SKM-1 (cell line): ENCODE results near the gene PIGR.

ENCODE experiments used
- DNase-seq: peaks from one replicate; lab custom pipeline; 2025; ENCODE audit not compliant: unreplicated experiment; lab: John Stamatoyannopoulos, UW

Gene PIGR

DNA sequence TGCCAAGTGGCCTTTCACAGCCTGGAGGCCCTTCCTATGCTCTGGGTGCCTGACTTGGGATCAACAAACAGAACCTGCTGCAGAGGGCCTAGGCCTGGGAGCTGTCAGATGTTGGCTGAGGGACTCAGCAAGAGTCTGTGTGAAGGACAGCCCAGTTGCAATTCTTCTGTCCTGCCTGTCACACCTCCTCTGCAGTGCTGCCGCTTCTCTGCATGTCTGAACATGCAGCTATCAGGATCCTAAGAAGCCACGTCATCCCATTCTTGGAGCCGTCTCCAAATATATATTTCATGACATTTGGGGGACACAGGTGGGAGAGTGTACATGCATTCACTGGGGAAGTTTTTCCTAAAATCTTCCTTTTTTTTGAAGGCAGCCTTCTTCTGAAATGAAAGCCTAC is 15.4 kb upstream of the PIGR start:
- DNase-seq: no peak

DNA sequence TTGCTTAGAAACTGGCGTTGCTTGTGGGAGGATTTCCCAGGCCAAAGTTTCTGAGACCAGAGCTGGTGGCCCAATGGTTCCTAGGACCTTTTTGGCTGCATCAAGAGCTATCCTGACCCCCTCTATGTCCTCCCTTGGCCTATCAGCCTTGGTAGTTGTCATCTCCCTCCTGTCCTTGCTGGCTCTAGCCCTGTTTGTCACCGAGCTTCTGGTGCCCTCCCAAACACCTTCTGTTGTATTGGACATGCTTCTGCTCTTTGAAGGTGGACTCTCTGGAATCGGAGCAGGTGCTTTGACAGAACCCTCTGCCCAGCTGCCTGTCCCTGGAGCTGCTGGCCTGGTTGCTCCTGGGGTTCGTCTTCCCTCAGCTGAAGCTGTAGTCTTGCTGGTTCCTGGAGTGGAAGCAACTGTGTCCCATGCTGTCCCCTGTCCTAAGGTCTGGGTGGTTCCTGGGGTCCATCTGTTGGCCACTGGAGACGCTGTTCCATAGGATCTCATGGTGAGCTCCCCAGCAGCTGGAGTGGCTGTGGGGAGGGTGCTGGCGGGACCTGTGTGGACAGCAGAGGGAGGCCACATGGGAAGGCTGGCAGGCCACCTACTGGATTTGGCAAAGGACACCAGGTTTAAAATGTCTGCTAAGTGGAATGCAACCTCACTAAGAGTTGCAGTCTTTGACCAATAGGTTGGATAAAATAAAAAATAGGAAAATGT is 14.6 kb upstream of the PIGR start:
- no peak for DNase-seq

DNA sequence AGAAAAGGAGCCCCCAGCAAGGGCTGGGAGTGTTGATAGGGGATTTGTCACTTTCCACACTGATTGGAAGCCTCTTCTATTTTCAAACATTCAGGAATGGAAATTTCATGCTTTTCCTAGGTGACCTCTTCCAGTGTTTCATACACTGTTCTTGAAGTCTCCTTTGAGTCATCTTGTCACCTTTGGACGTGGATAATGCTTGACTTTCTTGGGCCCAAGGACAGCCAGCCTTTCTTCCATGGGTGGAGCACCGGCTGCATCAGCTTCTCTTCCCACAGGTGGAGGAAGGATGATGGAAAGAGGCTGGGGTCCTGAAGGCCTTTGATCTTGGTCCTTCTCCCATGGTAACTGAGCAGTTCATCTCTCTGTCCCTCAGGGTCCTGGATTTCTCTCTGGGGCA is 11.9 kb upstream of the PIGR start:
- no peak for DNase-seq

DNA sequence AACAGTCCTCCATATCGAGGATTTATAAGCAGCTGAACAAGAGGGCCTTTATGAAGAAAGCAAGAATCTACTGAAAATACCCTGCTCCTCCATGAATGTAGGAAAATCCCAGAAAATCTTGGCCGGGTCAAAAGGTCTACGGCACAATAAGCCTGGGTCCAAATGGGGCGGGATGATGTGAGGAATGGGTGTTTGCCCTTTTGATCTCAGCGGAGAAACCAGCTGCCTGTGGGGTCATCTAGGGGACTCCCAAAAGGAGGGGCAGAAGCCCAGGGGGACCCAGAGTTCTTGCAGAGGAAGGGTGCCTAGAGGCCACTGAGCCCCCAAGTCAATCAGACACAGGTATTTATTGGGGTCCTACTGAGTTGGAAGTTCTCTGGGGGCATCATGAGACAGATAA is 11.4 kb upstream of the PIGR start:
- no peak for DNase-seq

DNA sequence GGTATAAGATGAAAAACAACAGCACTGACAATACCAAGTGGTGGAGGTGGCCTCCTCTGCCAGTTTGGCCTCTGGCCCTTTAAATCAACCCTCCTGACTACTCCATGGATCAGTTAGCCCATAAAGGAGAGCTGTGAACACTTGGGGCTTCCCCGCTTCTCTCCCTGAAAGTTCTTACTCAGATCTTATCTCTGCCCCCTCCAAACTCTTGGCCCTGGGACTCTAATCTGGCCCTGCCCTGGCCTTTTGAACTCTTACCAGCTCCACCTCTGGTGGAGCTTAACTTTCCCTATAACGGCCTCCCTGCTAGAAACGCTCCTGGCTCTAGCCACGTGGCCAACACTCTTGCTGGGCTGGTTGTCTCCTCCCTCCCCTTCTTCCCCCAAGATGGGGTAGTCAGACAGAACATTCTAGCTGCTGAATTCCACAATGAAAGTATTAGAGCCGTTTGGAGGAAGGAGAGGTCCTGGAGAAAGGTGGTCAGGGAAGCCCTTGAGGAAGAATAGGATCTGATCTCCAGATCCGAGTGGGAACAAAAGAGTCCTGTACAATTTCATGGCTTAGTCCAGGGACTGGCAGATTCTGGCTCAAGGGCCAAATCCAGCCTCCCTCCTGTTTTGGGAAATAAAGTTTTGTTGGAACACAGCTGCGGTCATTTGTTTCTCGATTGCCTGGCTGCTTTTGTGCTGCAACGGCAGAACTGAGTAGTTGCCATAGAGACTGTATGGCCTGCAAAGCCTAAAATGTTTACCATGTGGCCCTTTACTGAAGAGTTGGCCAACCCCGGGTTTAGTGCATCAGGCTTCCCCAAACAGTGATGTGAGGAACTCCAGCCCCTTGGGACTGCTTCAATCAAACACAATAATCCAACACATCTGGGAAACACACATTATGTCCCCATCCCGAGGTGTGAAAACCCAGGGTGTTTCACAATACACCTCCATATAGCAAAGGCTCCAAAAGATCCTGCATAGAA is 9.5 kb upstream of the PIGR start:
- DNase-seq: no peak

DNA sequence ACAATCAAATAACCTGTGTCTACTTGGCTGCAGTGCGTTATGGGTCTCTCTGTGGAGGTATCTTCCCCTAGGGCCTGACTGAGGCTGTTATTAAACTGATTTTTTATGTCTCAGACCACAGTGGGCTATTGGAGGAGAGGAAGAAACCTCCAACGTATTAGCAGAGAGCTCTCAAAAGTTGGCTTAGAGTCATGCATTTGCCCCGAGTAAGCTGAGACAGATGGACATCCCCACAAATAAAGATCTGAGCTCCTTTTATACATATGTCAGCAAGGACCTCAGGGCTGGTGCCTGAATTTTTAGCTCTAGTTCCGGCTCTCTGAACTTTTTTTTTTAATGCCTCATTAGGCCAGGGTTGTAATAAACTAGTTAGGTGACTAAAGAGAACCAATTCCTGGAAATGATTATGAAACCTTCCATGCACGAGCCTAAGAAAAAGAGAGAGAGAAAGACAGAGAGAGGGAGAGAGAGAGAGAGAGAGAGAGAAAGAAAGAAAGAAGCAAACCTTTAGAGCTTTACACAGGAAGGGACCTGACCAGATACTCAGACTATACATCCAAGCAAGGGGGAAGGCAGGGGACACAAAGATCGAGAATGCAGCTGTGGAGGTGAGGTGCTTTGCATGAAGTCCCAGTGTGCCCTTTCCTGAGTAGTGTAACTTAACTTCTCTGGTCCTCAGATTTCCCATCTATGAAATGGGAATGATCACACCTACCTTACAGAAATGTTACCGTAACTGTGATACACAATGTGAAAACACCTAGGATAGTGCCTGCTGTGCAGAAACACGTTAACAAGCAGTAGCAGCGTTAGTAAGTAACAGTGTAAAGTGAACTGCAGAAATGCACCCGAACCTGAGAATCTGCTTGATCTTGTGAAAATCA is 8.4 kb upstream of the PIGR start:
- DNase-seq: no peak

DNA sequence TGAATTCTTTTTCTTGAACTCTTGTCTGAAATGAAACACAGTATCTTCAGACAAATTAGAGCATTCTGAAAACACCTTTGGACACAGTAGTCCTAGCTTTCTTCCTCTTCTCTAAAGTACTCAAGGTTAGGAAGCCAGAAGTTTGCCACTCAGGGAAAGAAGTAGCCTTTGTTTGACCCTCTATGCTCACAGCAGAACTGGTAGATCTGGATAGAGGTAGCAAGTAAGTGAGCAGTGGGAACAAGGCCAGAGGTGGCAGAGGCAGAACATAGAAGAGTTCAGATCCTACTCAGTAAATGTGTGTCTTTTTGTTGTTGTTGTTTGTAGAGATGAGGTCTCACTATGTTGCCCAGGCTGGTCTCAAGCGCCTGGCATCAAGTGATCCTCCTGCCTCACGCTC is 7.4 kb upstream of the PIGR start:
- no peak for DNase-seq

DNA sequence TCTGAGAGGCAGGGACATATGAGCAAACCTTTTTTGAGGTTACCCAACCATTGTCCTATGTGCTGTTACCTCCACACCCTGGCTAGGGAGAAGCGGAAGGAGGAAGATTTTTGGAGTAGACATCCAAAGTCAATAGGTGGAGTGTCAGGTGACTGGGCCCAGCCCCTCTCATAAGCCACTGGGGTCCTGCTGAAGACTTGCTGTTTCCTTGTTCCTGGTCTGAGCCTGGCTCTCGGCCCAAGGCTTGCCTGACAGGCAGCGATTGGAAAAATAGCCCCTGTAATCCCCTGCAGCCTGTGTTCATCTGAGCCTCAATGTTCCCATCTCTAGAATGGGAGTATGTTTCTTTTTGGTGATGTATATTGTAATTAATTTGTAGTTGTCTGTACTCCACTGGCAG is 6.9 kb upstream of the PIGR start:
- DNase-seq: no peak

DNA sequence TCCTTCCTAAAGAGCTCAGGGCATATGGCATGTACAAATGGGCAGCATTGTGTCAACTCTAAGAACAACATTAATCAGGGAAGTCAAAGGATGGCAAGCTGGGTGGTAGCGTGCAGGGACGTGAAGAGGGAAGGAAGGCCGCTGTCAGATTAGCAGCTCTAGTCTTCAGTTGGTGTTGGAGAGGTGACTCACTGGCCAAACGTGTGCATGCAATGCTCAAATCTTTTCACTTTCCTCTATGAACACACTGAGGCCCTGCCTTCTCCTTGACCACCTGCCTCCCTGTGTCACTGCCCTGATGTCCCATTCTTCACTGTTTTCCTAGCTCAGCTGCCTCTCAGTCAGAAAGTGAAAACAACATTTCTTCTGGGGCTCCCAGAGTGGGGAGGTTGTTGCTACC is 5.9 kb upstream of the PIGR start:
- DNase-seq: peak; percentile 85

DNA sequence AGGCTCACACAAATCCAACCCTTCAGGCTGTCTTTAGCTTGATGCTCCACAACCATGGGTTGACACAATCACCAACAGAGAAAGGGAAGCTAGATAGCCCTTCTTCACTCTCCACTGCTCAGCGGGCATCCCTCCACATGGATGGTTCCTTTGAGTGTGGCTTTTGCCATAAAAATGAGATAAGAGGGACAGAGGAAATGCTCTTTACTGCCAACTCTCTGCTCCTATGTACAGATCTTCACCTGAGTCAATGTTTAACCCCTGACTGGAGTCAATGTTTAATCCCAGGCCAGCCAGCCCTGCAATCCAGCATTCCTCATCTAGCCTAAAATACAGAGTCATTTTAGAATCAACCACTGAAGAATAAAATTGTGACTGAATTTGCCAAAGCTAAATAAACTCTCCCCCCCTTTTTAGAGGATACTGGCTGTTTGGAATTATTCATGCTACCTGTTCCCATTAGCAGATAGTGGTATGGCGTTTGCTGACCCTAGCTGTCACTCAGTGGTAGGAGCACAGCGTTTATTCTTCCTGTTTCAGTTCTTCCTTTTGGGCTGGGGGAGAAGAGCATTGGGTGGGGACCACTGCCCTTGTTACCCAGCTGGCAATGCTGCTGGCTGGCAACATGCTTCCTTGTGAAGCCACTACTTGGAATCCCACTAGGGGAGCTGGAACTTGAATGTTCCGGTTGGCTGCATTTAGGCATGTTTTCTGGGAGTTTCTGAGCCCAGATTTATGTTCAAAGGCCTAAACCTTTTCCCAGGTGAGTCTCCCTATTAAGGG is 5.2 kb upstream of the PIGR start:
- no peak for DNase-seq

DNA sequence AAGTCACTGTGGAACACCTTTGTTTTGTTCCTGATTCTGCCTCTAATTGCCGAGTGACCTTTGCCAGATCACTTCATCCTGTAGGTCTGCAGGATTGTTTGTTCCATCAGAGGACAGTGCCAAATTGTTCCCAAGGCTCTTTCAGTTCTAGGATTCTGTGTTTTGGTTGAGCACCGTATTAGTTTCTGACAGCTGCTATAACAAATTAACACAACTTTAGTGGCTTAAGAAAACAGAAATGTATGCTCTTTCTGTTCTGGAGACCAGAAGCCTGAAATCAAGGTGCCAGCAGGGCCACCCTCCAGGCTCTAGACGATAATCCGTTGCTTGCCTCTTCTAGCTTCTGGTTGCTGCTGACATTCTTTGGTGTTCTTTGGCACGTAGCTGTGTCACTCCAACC is 3.4 kb upstream of the PIGR start:
- DNase-seq: no peak

DNA sequence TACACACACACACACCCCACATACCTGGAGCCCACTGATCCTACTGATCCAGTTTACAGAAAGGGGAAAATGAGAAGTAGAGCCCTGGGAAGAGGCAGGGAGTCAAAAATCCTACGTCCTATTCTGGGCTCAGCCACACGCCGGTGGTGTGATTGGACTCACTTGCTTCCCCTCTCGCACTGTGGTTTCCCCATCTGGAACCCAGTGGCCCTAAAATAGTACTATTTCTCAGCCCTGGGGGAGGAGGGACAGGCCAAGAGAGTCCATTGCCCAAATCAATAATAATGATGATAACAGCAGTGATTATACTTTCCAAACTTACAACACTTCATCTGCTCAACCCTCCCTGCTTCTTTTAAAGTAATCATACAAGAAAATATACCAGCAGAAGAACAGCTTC is 2.9 kb upstream of the PIGR start:
- no peak for DNase-seq

DNA sequence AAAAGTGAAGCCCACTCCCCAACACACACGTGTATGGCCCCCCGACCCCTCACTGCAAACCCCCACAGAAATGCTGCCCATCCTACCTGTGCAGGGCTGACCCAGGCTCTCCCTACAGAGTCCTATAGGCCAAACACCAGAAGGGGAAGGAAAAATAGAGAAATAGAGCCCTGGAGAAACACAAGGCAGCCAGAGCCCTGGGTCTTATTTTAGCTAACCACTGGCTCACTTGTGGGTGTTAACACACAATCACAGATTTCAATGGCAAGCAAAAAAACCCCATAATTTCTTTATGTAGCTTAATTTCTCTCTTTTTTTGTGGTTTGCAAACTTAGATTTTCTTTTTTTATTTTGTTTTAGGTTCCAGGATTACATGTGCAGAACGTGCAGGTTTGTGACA is 989 bp upstream of the PIGR start:
- DNase-seq: no peak

DNA sequence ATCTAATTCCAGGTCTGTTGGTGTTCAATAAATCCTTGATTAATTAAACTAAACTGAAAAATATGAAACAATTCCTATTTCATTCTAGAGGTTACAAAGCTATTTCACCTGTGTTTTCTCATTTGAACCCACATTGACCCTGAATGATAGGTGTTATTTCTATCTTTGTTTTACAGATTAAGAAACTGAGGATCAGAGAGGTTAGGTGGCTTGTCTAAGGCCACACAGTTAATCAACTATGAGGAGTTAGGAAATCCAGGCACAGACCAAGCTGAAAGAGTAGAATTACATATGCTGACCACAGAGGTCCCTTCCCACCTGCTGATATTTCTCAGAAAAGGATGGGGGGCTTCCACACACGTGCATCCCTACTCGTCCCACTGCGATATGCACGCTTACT is 487 bp downstream of the PIGR start:
- DNase-seq: no peak

DNA sequence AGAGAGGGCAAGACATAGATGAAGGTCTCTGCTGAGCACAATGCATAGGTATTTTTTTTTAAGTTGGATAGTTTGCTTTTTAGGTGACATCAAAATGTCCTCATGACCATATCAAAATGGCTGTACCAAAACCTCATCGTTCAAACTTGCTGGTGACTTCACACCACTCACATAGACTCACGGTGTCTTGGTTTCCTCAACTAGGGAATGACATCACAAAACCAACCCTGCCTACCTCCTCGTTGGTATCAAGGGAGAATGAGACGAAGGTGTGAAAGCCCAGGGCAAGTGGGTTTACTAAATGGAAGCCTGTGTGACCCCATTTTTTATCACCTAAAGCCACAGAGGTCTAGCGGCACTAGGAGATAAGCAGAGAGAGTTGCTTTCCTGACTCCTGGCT is 1.6 kb downstream of the PIGR start:
- no peak for DNase-seq

DNA sequence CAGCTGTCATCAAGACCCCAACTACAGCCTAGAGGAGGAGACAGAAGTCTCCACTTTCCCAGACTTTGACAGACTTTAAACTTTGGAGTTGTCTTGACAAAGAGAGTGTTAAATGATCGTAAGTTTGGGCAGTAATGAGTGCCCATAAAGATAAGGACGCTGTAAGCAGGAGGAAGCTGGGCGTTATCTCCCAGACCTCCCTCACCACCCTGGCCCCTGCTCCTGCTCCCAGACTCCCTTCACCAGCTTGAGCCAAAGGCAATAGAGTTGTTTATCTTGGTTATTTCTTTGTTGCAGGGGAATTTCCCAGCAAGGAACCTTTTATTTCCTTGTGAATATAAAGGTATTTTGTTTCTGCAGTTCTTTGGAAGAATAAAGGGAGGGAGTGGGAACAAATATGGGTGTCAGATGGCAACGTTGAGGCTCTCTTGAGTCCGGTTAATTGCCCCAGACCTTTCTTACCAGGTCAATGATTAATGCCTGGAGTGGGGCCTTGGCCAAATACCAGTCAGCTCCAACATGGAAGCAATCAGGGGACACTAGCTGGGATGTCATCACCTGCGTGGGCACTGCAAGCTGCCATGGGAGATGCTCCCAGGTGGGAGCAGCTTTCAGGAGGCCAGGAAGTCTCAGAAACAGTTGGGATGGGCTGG is 4.4 kb downstream of the PIGR start:
- DNase-seq: no peak

DNA sequence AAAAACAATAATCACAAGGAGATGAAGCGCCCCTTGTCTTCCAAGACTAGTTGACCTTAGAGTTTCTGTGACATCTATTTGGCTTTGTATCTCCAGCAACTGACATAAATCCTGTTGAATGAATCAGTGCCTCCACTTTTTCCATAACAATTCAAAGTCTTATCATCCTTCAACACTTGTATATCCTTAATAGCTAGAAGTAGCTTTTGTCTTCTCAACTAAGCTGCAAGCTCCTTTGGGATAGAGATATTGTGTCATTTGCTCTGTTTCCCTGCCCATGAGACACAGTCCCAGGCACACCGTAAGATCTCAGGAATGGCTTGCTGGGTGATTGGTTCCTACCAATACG is 5.7 kb downstream of the PIGR start:
- DNase-seq: no peak

DNA sequence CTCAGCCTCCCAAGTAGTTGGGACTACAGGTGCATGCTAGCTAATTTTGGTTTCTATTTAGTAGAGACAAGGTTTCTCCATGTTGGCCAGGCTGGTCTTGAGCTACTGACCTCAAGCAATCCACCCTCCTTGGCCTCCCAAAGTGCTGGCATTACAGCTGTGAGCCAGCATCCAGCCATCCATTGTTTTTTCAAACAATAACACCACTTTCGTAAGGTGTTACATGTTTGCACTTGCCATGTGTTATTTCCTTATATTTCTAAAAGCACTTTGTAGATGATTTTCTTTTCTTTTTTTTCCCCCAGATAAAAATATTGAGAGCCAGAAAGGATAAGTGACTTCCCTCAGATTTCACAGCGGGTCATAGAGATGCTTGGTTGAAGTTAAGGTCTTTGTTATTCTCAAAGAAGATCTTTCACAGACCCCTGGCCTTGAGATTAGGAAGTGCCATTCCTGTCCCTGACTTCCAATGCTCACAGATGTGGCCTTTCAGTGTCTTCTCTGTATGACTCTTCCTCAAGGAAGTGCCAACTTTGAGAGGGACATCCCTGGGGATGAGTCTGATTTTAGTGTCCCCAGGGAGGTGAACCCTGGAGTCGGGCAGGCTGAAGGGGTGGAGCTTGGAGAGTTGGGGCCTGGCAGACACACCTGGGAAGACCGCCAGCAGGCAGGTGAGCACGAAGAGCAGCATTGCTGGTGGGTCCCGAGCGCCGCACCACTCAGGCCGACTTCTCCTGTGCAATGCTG is 6.3 kb downstream of the PIGR start:
- DNase-seq: no peak

DNA sequence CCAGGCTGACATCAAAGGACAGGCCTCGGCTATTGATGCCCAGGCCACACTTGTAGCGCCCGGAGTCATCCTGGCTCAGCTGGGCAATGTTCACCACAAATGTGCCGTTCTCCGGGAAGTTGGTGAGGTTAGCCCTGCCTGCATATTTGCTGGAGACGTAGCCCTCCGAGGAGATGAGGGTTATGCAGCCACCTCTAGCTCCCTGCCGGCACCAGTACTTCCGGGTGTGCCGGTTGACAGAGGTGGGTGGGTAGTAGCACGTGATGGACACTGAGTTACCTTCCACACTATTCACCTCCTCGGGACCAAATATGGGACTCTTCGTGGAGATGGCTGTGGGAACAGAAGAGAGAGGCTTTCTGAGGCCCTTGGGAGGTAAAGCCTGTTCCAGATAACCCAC is 7.1 kb downstream of the PIGR start:
- DNase-seq: no peak

DNA sequence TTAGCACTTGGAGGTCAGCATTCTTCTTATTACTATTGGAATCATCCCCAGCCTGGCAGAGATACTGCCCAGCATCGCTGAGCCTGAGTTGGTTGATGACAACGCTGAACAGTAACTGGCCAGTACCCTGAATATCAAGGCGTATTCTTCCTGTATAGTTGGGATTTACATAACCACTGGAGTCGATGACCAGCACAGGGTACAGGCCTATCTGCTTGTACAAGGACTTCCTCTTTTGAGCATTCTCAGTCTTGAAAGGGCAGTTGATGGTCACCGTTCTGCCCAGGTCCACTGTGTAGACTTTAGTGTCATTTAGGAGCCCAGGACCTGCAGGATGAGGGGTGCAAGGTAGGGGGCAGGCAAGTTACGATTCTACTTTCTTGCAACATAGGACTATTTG is 8.8 kb downstream of the PIGR start:
- no peak for DNase-seq
